ENCODE data around the gene NPC2.
A peak's percentile ranks its signal among the peaks of the same experiment; 100 is the strongest.
"Not testable (repeated sequence)": the region's sequence is repeated elsewhere in the genome, so short reads cannot be mapped to it uniquely, and the experiment has no call there.

The NPC2 gene

DNA sequence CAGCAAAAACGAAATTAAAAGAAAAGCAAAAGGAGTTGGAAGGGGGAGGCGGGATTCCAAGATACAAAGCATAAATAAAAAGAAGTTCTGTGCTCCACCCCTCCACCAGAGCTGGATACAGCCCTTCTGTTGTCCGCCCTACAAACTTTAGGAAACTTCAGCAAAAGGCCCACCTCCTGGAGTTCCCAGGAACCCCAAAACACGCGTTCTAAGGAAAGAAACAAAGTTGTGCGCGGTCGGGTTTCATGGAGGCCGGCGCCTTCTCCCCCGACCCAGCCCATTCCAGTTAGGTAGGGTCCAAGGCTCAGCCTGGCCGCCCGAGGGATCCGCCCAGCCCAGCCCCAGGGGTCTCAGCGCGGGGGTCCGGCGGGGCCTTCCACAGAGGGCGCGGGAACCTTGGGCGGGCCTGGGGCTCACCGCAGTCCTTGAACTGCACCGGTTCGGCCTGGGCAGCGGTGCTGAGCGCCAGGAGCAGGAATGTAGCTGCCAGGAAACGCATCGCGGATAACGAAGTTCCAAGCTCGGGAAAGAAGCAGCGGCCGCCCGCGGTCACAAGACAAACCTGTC is at the start of gene NPC2:
NPC2 (minus strand) TSS at position 530 of the 567 bp plus-strand sequence; CDS start at position 499, 31 bp downstream.
- peak within 1 kb of the TSS; percentile 86 for H3K4me3 ChIP-seq (ENCODE audit: low read length)

DNA sequence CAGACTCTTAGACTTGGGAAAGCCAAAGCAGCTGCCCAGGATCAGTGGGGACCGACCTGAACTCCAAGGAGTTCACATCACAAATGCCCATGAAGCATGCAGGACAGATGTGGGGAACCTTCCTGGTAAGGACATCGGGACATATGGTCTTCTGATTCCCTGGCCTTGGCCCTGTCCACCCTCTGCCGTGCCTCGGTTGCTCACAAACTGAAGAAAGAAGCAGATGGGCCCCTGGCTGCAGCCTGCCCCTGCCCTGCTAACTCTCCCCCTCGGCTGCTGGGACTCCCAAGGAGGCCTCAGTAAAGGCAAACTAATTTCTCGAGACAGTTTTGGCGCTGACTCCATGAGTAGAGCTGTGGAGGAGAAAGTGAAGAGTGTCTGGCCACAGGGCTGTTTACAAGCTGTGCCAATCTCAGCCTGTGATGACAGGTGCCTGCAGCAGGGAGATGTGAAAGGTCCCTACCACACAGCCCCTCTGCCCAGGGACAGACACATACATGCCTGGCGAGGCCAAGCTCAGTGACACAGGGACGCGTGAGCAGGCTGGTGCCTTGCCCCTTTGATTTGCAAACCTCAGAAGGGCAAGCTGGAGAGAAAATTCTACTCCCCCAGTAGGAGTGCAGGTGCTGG is 49.1 kb upstream of the NPC2 start:
- TF ChIP-seq ZNF274 (IDR thresholded peaks at IDR 0.05; ENCODE audit: low read depth, low read length): no peak
- no peak overlapping the region for H3K4me3 ChIP-seq (ENCODE audit: low read length)

More for the DNA sequence above, at the start of gene NPC2:
- no peak for TF ChIP-seq ZNF274 (IDR thresholded peaks at IDR 0.05; ENCODE audit: low read depth, low read length)

- no peak for TF ChIP-seq ZNF274 (IDR thresholded peaks at IDR 0.05; ENCODE audit: low read depth, low read length)
- H3K4me3 ChIP-seq (ENCODE audit: low read length): no peak overlapping the region
Observed at GRCh38 chr14:74541225-74541624, 48.1 kb upstream of the NPC2 start.

GRCh38 chr14:74539503-74539902 is 46.4 kb upstream of the NPC2 start:
- no peak overlapping the region for H3K4me3 ChIP-seq (ENCODE audit: low read length)
- no peak for TF ChIP-seq ZNF274 (IDR thresholded peaks at IDR 0.05; ENCODE audit: low read depth, low read length)

DNA sequence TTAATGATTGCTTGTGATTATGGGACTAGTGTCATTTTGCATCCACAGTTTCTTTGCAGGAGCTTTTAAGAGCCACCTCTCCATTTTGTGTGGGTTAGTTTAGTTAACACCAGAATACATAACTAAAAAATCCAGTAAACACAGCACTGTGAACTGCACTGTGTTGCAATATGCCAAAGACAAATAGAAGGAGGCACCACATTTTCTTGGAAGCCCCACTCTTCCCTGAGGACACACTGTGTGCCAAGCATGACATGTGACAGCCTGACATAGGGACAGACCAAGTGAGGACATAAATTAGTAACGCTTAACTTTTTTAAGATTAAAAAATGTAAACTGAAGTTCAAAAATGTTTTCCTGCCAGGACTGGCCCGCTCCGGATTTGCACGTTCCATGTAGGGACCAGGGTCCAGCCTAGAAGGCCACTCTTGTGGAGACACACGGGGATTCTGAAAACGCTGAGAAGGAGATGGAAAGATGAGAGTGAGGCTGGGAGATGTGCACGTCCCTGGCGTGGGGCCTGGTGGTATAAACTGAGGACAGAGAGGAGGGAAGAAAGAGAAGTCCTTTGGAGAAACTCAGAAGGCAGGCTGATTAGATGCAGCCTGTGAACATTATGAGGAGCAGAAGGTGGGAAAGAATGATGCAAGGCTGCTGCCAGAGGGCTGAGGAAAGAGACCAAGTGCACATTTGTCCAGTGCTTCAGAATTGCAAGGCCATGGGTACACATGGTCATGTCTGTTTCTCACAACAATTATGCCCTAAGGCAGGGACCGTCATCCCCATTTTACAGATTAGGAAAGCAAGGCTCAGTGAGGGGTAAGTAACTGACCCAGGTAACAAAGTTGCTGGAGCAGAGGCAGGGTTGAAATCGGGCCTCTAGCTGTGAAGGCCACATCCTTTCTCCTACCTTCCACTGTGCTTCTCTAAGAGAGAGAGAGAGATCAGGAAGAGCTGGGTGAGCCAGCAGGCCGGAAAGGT is 45.6 kb upstream of the NPC2 start:
- no peak for TF ChIP-seq ZNF274 (IDR thresholded peaks at IDR 0.05; ENCODE audit: low read depth, low read length)
- no peak overlapping the region for H3K4me3 ChIP-seq (ENCODE audit: low read length)

DNA sequence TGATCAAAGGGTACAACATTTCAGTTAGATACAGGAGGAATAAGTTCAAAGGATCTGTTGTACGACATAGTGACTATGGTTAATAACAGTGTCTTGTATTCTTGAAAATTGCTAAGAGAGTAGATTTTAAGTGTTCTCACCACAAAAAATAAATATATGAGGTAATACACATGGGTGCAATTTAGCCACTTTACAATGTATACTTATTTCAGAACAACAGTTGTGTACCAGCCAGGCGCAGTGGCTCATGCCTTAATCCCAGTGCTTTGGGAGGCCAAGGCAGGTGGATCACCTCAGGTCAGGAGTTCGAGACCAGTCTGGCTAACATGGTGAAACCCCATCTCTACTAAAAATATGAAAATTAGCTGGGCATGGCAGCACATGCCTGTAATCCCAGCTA is 43.2 kb upstream of the NPC2 start:
- not testable (repeated sequence) for H3K4me3 ChIP-seq (ENCODE audit: low read length)

DNA sequence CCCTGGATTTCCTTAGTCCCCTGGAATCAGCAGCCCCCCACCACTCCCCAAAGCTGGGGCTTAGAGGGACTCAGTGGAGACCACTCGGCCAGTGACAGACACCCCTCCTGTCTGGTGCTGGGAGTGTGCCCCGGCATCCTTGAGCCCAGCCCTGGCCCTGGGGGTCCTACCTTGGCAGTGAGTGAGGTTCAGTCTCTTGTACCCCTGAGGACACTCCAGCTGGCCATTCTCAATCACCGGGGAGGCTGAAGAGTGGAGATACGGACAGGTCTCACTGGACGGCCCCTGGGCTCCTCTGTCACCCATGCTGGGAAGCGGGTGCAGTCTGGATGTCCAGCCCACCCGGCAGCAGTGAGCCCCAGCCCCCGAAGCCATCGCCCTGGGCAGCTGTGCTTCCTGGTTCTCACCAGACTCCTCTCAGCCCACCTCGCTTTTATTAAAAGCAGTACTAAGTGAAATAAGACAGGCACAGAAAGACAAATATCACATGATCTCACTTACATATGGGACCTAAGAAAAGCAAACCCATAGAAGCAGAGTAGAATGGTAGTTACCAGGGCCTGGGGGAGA is 42.7 kb upstream of the NPC2 start:
- no peak overlapping the region for H3K4me3 ChIP-seq (ENCODE audit: low read length)
- TF ChIP-seq ZNF274 (IDR thresholded peaks at IDR 0.05; ENCODE audit: low read depth, low read length): no peak

GRCh38 chr14:74533576-74533975 is 40.5 kb upstream of the NPC2 start:
- H3K4me3 ChIP-seq (ENCODE audit: low read length): no peak overlapping the region
- TF ChIP-seq ZNF274 (IDR thresholded peaks at IDR 0.05; ENCODE audit: low read depth, low read length): no peak

- no peak for TF ChIP-seq ZNF274 (IDR thresholded peaks at IDR 0.05; ENCODE audit: low read depth, low read length)
Observed at GRCh38 chr14:74532246-74532645, 39.1 kb upstream of the NPC2 start.

DNA sequence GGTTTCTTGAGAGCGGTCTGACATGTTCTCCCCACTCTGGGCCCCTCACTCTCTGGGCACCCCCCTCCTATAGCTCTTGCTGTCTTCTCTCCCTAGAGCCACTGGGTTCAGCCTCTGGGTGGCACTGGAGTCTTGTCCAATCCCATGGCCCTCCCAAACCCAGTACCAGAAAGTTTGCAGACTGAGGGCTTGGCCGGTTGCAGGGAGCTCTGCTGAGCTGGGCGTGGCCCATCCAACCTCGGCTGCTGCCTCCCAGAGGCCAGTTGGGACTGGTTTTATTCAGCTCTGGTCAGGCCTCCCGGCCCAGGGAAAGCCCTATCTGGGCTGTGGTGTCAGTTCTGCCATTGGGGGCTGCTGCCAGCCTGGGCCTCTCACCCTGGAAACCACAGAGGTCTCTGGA is 38.4 kb upstream of the NPC2 start:
- no peak for TF ChIP-seq ZNF274 (IDR thresholded peaks at IDR 0.05; ENCODE audit: low read depth, low read length)
- no peak overlapping the region for H3K4me3 ChIP-seq (ENCODE audit: low read length)

More at GRCh38 chr14:74532246-74532645, 39.1 kb upstream of the NPC2 start:
- no peak overlapping the region for H3K4me3 ChIP-seq (ENCODE audit: low read length)

- TF ChIP-seq ZNF274 (IDR thresholded peaks at IDR 0.05; ENCODE audit: low read depth, low read length): no peak
- no peak overlapping the region for H3K4me3 ChIP-seq (ENCODE audit: low read length)
Observed at GRCh38 chr14:74531006-74531405, 37.9 kb upstream of the NPC2 start.

- no peak overlapping the region for H3K4me3 ChIP-seq (ENCODE audit: low read length)
- TF ChIP-seq ZNF274 (IDR thresholded peaks at IDR 0.05; ENCODE audit: low read depth, low read length): no peak
Observed at GRCh38 chr14:74528886-74529285, 35.8 kb upstream of the NPC2 start.

DNA sequence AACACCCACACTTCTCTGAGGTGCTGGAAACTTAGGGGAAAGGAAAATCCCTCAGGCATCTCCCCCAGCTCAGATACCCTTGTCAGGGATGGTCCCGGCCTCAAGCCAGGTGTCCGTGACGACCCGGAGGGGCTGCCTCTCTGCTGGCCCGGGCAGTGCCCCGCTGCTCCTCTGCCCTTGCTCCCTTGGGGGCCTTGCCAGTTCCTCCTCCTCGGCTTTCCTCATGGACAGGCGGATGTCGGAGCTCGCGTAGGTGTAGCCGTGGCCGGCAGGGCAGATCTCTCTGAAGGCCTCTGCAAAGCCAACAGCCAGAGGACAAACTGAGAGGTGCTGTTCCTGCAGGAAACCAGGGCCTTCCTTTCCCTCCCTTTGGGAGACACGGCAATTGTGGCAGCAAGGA is 35.3 kb upstream of the NPC2 start:
- no peak overlapping the region for H3K4me3 ChIP-seq (ENCODE audit: low read length)
- TF ChIP-seq ZNF274 (IDR thresholded peaks at IDR 0.05; ENCODE audit: low read depth, low read length): no peak

DNA sequence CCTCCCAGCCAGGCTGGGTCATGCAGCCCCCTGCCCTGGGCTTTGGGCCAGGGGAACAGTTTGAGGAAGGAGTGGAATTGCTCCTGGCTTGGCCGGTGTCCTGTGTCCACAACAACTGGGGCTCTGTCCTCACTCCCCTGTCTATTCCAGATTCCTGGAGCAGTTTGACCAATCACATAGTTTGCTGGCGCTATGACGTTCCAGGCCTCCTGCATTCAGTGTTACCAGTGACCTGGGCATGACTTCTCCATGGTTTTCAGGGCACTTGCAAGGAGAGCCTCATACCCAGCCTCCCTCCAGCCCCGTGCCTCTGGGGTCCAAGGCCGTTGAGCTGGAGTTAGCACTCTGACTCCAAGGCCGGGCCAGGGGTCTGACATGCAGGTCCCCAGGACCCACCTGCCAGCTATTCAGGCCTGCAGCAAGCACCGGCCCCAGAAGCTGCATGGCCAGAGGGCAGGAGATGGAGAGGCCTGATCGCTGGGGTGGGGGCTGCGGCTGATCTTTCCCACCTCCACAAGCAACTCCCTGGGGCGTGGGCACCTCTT is 34.7 kb upstream of the NPC2 start:
- no peak for TF ChIP-seq ZNF274 (IDR thresholded peaks at IDR 0.05; ENCODE audit: low read depth, low read length)
- no peak overlapping the region for H3K4me3 ChIP-seq (ENCODE audit: low read length)

All from GM08714 (cell line).